HepG2 (cell line): ENCODE data around the gene SCAMP3. TPM values are rescaled to one million over a fixed set of nuclear protein-coding genes. Genes with fewer than 3 reads are reported as not detected.
A peak's percentile ranks its signal among the peaks of the same experiment; 100 is the strongest.

ENCODE experiments used
- ELF3 ChIP-seq: IDR thresholded peaks from 2 replicates; pipeline ENCODE4 v1.6.1; 2016; ENCODE audit warnings: missing genetic modification reagents, missing compliant biosample characterization
- HBP1 ChIP-seq: IDR thresholded peaks from 2 replicates; pipeline ENCODE4 v1.6.1; 2016; ENCODE audit warnings: low read depth, control low read depth
- HNRNPLL ChIP-seq: fragments of 200-400 bp; formaldehyde crosslinking; IDR thresholded peaks from 2 replicates; pipeline ENCODE4 v1.6.1; 2017; ENCODE audit warnings: mild to moderate bottlenecking, low read depth, low read length; ENCODE audit not compliant: poor library complexity, severe bottlenecking
- KDM5A ChIP-seq: fragments of 200-600 bp; sonication (generic); IDR thresholded peaks from 2 replicates; pipeline ENCODE4 v1.7.0; 2018; ENCODE audit warnings: antibody characterized with exemption, mild to moderate bottlenecking, low read length, borderline replicate concordance
- NFATC3 ChIP-seq: sonication (generic); formaldehyde crosslinking; IDR thresholded peaks from 2 replicates; pipeline ENCODE4 v1.5.1; 2020; ENCODE audit warnings: mild to moderate bottlenecking, missing genetic modification reagents
- NFIB ChIP-seq: sonication (generic); formaldehyde crosslinking; IDR thresholded peaks from 2 replicates; pipeline ENCODE4 v1.9.0; 2021; ENCODE audit warnings: missing genetic modification reagents, mild to moderate bottlenecking, borderline replicate concordance
- RBM22 ChIP-seq: fragments of 200-400 bp; formaldehyde crosslinking; optimal IDR thresholded peaks from 2 replicates; pipeline ENCODE3; 2017; ENCODE audit warnings: mild to moderate bottlenecking, low read length, moderate library complexity
- SALL1 ChIP-seq: sonication (generic); formaldehyde crosslinking; IDR thresholded peaks from 2 replicates; pipeline ENCODE4 v1.8.0; 2022; ENCODE audit warnings: mild to moderate bottlenecking, missing genetic modification reagents
- SAP130 ChIP-seq: IDR thresholded peaks from 2 replicates; pipeline ENCODE4 v1.6.1; 2016; ENCODE audit warnings: low read depth
- SMAD9 ChIP-seq: sonication (generic); formaldehyde crosslinking; IDR thresholded peaks from 2 replicates; pipeline ENCODE4 v1.5.1; 2020; ENCODE audit warnings: mild to moderate bottlenecking, missing genetic modification reagents
- SYNCRIP ChIP-seq: fragments of 200-400 bp; formaldehyde crosslinking; IDR thresholded peaks from 2 replicates; pipeline ENCODE4 v1.6.1; 2018; ENCODE audit warnings: mild to moderate bottlenecking, low read depth, low read length; ENCODE audit not compliant: insufficient read depth
- TEAD2 ChIP-seq: sonication (generic); formaldehyde crosslinking; IDR thresholded peaks from 2 replicates; pipeline ENCODE4 v1.9.0; 2021; ENCODE audit warnings: missing genetic modification reagents
- TRIM24 ChIP-seq: sonication (generic); formaldehyde crosslinking; IDR thresholded peaks from 2 replicates; pipeline ENCODE4 v1.8.0; 2022; ENCODE audit warnings: mild to moderate bottlenecking, missing genetic modification reagents
- ZBTB38 ChIP-seq: sonication (generic); formaldehyde crosslinking; IDR thresholded peaks from 2 replicates; pipeline ENCODE4 v1.5.1; 2020; ENCODE audit warnings: mild to moderate bottlenecking, missing genetic modification reagents
- ZNF354B ChIP-seq: sonication (generic); formaldehyde crosslinking; IDR thresholded peaks from 2 replicates; pipeline ENCODE4 v1.8.0; 2022; ENCODE audit warnings: mild to moderate bottlenecking, missing genetic modification reagents
- ZNF749 ChIP-seq: sonication (generic); formaldehyde crosslinking; IDR thresholded peaks from 2 replicates; pipeline ENCODE4 v1.8.0; 2022; ENCODE audit warnings: mild to moderate bottlenecking, missing genetic modification reagents, moderate library complexity, borderline replicate concordance
- ZNF792 ChIP-seq: IDR thresholded peaks from 2 replicates; pipeline ENCODE4 v1.6.1; 2016
- polyA plus RNA-seq, 8 experiments: library from polyadenylated mRNA; depleted of rRNA in 3 of 8; stranded (reverse) in 7 of 8; unstranded in 1 of 8; fragments of >200 nt; fragmentation: Illumina TruSeq in 4 of 8; extraction: Trizol in 4 of 8; gene quantifications; 2 replicates each; pipeline versions ENCODE4 v1.2.1 to v1.2.3, GENCODE V29; 2011 to 2016; ENCODE audit warnings: low read depth in 4 of 8, missing spikeins in 1 of 8, mixed read lengths in 1 of 8; ENCODE audit not compliant: insufficient read depth in 1 of 8
- total RNA-seq, 5 experiments: library from RNA; depleted of rRNA; stranded (reverse); fragments of >200 nt; fragmentation: Illumina TruSeq; extraction: Trizol; gene quantifications; 2 replicates each; pipeline ENCODE4 v1.2.3, GENCODE V29; 2016; ENCODE audit warnings: low read depth in 1 of 5
- TF ChIP-seq, protein P1 (sequence below): sonication (generic); formaldehyde crosslinking; IDR thresholded peaks from 2 replicates; pipeline ENCODE4 v1.4.0; 2020; ENCODE audit warnings: missing genetic modification reagents
- TF ChIP-seq, protein P2 (sequence below): sonication (generic); formaldehyde crosslinking; IDR thresholded peaks from 2 replicates; pipeline ENCODE4 v1.4.0; 2020; ENCODE audit warnings: mild to moderate bottlenecking, missing genetic modification reagents, borderline replicate concordance
- TF ChIP-seq, protein P3 (sequence below): sonication (generic); formaldehyde crosslinking; IDR thresholded peaks from 2 replicates; pipeline ENCODE4 v1.5.0; 2020; ENCODE audit warnings: mild to moderate bottlenecking, missing genetic modification reagents

Gene SCAMP3
- total and polyA plus RNA-seq, 2 of the 13 experiments (the other 11 are each of a cell fraction or from before 2014, with no cell fraction given), result 46.8 to 83.3 TPM

DNA sequence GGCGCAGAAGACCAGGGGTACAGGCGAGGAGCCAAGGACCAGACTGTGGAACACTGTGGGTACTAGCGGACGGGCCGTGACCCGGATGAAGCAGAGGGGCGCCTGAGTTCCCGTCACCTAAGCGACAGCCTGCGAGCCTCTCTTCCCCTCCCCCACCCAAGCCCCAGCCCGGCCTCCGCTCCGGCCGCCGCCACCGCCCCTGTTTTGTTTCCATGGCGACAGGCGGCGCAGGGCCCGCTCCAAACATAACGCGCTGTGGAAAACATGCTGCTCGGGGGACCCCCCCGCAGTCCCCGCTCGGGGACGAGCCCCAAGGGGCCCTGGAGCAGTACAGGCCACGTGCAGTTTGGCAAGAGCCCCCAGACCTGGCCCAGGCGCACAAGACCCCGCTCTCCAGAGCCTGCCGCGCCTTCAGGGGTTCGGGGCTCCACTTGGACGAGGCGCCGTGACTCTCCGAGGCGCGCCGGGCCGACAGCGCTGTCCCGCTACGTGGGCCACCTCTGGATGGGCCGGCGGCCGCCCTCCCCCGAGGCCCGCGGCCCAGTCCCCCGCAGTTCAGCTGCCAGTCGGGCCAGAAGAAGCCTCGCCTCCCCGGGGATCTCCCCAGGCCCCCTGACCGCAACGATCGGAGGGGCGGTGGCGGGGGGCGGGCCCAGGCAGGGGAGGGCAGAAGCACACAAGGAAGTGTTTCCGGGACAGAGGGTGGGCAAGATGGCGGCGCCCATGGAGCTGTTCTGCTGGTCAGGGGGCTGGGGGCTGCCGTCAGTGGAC is 53.4 kb downstream of the SCAMP3 start, which contains the start of gene MTX1 (continued):
- TF ChIP-seq KDM5A (no peak; the same call in 1 of the 2 replicates), TEAD2 (CRISPR knock-in tag) (no peak), ZNF749 (CRISPR knock-in tag) (no peak), NFIB (no peak), ZNF792 (CRISPR knock-in tag) (peak; percentile 69; the same call in 1 of the 2 replicates), SALL1 (CRISPR knock-in tag) (0 out of 2 replicates have a peak, but pooled peaks have one; percentile 54), HNRNPLL (peak; percentile 47), RBM22 (no peak), SAP130 (CRISPR knock-in tag) (peak; percentile 84), NFATC3 (0 out of 2 replicates have a peak, but pooled peaks have one; percentile 49), SYNCRIP (no peak), TRIM24 (CRISPR knock-in tag) (no peak), HBP1 (CRISPR knock-in tag) (peak; percentile 85; the same call in 1 of the 2 replicates), SMAD9 (no peak), ZNF354B (CRISPR knock-in tag) (no peak), ZBTB38 (CRISPR knock-in tag) (peak; percentile 63), ELF3 (CRISPR knock-in tag) (0 out of 2 replicates have a peak, but pooled peaks have one; percentile 35)
- TF ChIP-seq, protein P1, sequence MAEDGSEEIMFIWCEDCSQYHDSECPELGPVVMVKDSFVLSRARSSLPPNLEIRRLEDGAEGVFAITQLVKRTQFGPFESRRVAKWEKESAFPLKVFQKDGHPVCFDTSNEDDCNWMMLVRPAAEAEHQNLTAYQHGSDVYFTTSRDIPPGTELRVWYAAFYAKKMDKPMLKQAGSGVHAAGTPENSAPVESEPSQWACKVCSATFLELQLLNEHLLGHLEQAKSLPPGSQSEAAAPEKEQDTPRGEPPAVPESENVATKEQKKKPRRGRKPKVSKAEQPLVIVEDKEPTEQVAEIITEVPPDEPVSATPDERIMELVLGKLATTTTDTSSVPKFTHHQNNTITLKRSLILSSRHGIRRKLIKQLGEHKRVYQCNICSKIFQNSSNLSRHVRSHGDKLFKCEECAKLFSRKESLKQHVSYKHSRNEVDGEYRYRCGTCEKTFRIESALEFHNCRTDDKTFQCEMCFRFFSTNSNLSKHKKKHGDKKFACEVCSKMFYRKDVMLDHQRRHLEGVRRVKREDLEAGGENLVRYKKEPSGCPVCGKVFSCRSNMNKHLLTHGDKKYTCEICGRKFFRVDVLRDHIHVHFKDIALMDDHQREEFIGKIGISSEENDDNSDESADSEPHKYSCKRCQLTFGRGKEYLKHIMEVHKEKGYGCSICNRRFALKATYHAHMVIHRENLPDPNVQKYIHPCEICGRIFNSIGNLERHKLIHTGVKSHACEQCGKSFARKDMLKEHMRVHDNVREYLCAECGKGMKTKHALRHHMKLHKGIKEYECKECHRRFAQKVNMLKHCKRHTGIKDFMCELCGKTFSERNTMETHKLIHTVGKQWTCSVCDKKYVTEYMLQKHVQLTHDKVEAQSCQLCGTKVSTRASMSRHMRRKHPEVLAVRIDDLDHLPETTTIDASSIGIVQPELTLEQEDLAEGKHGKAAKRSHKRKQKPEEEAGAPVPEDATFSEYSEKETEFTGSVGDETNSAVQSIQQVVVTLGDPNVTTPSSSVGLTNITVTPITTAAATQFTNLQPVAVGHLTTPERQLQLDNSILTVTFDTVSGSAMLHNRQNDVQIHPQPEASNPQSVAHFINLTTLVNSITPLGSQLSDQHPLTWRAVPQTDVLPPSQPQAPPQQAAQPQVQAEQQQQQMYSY, result no peak
- TF ChIP-seq, protein P2, sequence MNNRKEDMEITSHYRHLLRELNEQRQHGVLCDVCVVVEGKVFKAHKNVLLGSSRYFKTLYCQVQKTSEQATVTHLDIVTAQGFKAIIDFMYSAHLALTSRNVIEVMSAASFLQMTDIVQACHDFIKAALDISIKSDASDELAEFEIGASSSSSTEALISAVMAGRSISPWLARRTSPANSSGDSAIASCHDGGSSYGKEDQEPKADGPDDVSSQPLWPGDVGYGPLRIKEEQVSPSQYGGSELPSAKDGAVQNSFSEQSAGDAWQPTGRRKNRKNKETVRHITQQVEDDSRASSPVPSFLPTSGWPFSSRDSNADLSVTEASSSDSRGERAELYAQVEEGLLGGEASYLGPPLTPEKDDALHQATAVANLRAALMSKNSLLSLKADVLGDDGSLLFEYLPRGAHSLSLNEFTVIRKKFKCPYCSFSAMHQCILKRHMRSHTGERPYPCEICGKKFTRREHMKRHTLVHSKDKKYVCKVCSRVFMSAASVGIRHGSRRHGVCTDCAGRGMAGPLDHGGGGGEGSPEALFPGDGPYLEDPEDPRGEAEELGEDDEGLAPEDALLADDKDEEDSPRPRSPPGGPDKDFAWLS (CRISPR knock-in tag), result no peak
- TF ChIP-seq, protein P3, sequence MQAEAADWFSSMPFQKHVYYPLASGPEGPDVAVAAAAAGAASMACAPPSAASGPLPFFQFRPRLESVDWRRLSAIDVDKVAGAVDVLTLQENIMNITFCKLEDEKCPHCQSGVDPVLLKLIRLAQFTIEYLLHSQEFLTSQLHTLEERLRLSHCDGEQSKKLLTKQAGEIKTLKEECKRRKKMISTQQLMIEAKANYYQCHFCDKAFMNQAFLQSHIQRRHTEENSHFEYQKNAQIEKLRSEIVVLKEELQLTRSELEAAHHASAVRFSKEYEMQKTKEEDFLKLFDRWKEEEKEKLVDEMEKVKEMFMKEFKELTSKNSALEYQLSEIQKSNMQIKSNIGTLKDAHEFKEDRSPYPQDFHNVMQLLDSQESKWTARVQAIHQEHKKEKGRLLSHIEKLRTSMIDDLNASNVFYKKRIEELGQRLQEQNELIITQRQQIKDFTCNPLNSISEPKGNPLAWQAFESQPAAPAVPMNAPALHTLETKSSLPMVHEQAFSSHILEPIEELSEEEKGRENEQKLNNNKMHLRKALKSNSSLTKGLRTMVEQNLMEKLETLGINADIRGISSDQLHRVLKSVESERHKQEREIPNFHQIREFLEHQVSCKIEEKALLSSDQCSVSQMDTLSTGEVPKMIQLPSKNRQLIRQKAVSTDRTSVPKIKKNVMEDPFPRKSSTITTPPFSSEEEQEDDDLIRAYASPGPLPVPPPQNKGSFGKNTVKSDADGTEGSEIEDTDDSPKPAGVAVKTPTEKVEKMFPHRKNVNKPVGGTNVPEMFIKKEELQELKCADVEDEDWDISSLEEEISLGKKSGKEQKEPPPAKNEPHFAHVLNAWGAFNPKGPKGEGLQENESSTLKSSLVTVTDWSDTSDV (CRISPR knock-in tag), result no peak
